ENCODE data around the gene CD164. TPM values are rescaled to one million over a fixed set of nuclear protein-coding genes. Genes with fewer than 3 reads are reported as not detected.

Gene CD164
- polyA plus RNA-seq, 1 of the 3 experiments (the other 2 are of a cell fraction) = 83.4 TPM

GRCh38 chr6:109360791-109361190 is 21.5 kb downstream of the CD164 start (continued):
- TF ChIP-seq IRF3 (IDR thresholded peaks at IDR 0.05; ENCODE audit: low read depth, low read length) (no peak), MEF2A (IDR thresholded peaks at IDR 0.05; ENCODE audit: borderline replicate concordance, low read depth) (no peak), TCF12 (IDR thresholded peaks at IDR 0.05) (no peak), GATA2 (CRISPR knock-in tag; IDR thresholded peaks at IDR 0.05) (no peak), RCOR1 (IDR thresholded peaks at IDR 0.05; ENCODE audit: low read length) (no peak), USF2 (IDR thresholded peaks at IDR 0.05; ENCODE audit: borderline replicate concordance, low read depth, low read length) (no peak)

- DNase-seq = no peak
- POLR2A ChIA-PET = no interaction called here
- no peak overlapping the region for H3K4me2 ChIP-seq
- no peak for TF ChIP-seq EZH2phosphoT487 (IDR thresholded peaks at IDR 0.05; ENCODE audit: borderline replicate concordance, low read depth)
- no peak overlapping the region for H3K9ac ChIP-seq
- H3K27ac ChIP-seq (ENCODE audit: low read depth in 2 of 2, low read length in 1 of 2) = no peak overlapping the region
- H3K4me3 ChIP-seq (ENCODE audit: low read depth in 2 of 2, low read length in 1 of 2) = no peak overlapping the region
- H3K9me2 ChIP-seq = no peaks in the 10 kb centered on the region
- no peaks in the 10 kb centered on the region for H3K27me3 ChIP-seq (ENCODE audit: insufficient read depth)
- H3F3A ChIP-seq (replicated peaks; ENCODE audit: insufficient read depth) = no peaks in the 10 kb centered on the region
- peaks cover 53 to 54% of the 10 kb centered on the region in 2 experiments for H3K36me3 ChIP-seq (replicated peaks in 1 of 2; ENCODE audit: control insufficient read depth in 1 of 2, insufficient read depth in 2 of 2, low read length in 1 of 2)
- H3K4me1 ChIP-seq (ENCODE audit: control insufficient read depth in 1 of 2, insufficient read depth in 2 of 2, low read depth in 1 of 2, low read length in 1 of 2) = no peaks in the 10 kb centered on the region
- CTCF ChIA-PET = interaction anchor here (1.2 to 2.9 kb wide), 3 partner anchors 10 to 23 kb away, joined by 3 to 8 read pairs (median 5); no protein-coding TSS in a partner anchor
- no peaks in the 10 kb centered on the region for H4K20me1 ChIP-seq (ENCODE audit: insufficient read depth)
- H3K79me2 ChIP-seq (ENCODE audit: insufficient read depth) = peaks cover 14% of the 10 kb centered on the region; the same call in 1 of the 2 replicates
- 100% methylated on average over 1 of the region's 1 CpG for WGBS (ENCODE audit: low lambda C conversion rate)
- no peaks in the 10 kb centered on the region for H3K9me3 ChIP-seq
- no peak overlapping the region for H2AFZ ChIP-seq (ENCODE audit: low read depth)
These were observed 22.0 kb downstream of the CD164 start for GRCh38 chr6:109360281-109360680.

- DNase-seq = no peak
- Histone ChIP-seq H3K4me1 (ENCODE audit: control insufficient read depth in 1 of 2, insufficient read depth in 2 of 2, low read depth in 1 of 2, low read length in 1 of 2) (no peaks in the 10 kb centered on the region), H3K4me2 (no peak overlapping the region), H3K36me3 (replicated peaks in 1 of 2; ENCODE audit: control insufficient read depth in 1 of 2, insufficient read depth in 2 of 2, low read length in 1 of 2) (peaks cover 50 to 57% of the 10 kb centered on the region in 2 experiments), H3K79me2 (ENCODE audit: insufficient read depth) (peaks cover 10% of the 10 kb centered on the region; the same call in 1 of the 2 replicates), H3K9me3 (no peaks in the 10 kb centered on the region), H3K27ac (ENCODE audit: low read depth in 2 of 2, low read length in 1 of 2) (no peak overlapping the region), H3K9me2 (no peaks in the 10 kb centered on the region), H3K27me3 (ENCODE audit: insufficient read depth) (no peaks in the 10 kb centered on the region), H3F3A (replicated peaks; ENCODE audit: insufficient read depth) (no peaks in the 10 kb centered on the region), H3K4me3 (ENCODE audit: low read depth in 2 of 2, low read length in 1 of 2) (no peak overlapping the region), H4K20me1 (ENCODE audit: insufficient read depth) (no peaks in the 10 kb centered on the region), H3K9ac (no peak overlapping the region), H2AFZ (ENCODE audit: low read depth) (no peak overlapping the region)
- POLR2A ChIA-PET = no interaction called here
- CTCF ChIA-PET = interaction anchor here (1.3 kb wide), 1 partner anchor 13 kb away, joined by 3 read pairs; no protein-coding TSS in a partner anchor
- whole genome bisulfite sequencing (ENCODE audit: low lambda C conversion rate) = 91% methylated on average over 2 of the region's 2 CpGs
- no peak for TF ChIP-seq ZBTB33 (IDR thresholded peaks at IDR 0.05; ENCODE audit: borderline replicate concordance, low read depth)
- TF ChIP-seq CTCF (IDR thresholded peaks at IDR 0.05) = no peak
- no peak for TF ChIP-seq NRF1 (IDR thresholded peaks at IDR 0.05; ENCODE audit: low read depth, low read length)
- no peak for TF ChIP-seq EZH2phosphoT487 (IDR thresholded peaks at IDR 0.05; ENCODE audit: borderline replicate concordance, low read depth)
- no peak for TF ChIP-seq USF1 (IDR thresholded peaks at IDR 0.05; ENCODE audit: borderline replicate concordance, low read depth)
- no peak for TF ChIP-seq RXRA (IDR thresholded peaks at IDR 0.05; ENCODE audit: borderline replicate concordance, low read depth)
- no peak for TF ChIP-seq TAF1 (IDR thresholded peaks at IDR 0.05; ENCODE audit: borderline replicate concordance, low read depth, low read length)
- no peak for TF ChIP-seq CHD2 (IDR thresholded peaks at IDR 0.05; ENCODE audit: low read length, partially characterized antibody)
- TF ChIP-seq POLR2AphosphoS5 (IDR thresholded peaks at IDR 0.05; ENCODE audit: low read depth, low read length) = no peak
- TF ChIP-seq FOXM1 (IDR thresholded peaks at IDR 0.05; ENCODE audit: low read depth) = no peak
- no peak for TF ChIP-seq USF2 (IDR thresholded peaks at IDR 0.05; ENCODE audit: borderline replicate concordance, low read depth, low read length)
- TF ChIP-seq MXI1 (IDR thresholded peaks at IDR 0.05; ENCODE audit: low read depth, low read length) = no peak
- no peak for TF ChIP-seq SIN3A (IDR thresholded peaks at IDR 0.05; ENCODE audit: borderline replicate concordance, low read depth, low read length)
These were observed 23.0 kb downstream of the CD164 start for GRCh38 chr6:109359248-109359647.
